Stimulated activated CD8-positive, alpha-beta memory T cell treated with anti-CD3 and anti-CD28 coated beads, Interleukin-15, amount 100 ng/mL, for 1 hour (primary cell): ENCODE results near the gene FBXL4.
"Not testable (repeated sequence)": the region's sequence is repeated elsewhere in the genome, so short reads cannot be mapped to it uniquely, and the experiment has no call there.

Source experiments
- DNase-seq: peaks from one replicate; pipeline ENCODE4 v3.0.0-alpha.2; 2020; ENCODE audit warnings: low read depth

Gene FBXL4

DNA sequence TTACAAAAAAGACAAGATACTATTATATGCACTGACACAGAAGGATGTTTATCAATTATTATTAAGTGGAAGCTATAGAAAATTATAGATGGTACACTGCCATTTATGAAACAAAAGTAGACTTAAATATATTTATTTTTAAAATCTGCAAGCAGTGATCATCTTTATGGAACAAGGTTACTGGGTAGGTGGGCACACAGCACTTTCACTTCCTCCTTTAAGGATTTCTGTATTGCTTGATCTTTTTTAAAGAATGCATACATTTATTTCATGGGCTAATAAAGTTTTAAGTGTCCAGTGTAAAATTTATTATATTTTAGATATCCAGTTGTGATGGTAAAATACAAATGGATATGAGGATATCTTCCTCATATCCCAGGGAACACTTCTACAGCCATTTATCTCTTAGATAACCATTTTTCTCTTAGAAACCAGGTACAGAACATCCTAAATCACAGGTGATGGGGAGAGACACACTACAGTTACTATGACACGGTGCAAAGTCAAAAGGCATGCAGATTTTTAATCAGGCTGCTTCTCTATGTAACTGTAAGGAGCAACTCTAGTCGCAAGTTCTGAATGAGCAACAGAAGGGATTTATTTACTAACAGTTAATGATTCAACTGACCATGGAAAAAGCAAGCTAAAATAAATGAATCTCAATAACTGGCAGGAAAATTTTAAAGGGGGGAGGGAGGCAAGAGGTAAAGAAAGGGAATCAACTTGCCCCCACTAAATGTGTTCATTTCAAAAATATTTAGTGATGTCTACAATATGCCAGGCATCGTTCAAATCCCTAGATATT is 2.2 kb downstream of the FBXL4 start:
- no peak for DNase-seq

DNA sequence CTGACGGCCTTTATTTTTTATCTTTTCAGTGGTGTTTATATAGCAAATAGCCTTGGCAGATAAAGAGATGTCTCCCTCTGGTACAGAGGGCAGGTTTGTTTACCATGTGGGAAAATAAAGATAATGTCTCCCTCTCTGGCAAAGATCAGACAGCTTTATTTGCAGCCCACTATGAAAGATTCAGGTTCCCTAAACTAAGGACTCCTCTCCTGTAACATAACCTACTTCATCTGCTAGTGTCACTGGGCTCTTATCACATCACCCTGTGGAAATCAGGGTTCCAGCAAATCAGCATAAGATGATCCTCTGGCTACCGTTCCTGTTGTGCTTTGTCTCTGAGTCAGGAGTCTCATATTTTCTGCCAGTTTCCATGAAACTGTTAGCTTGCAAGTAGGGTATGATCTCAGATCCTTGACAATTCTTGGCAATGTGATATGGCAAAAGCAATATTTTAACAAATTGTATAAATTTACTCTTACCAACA is 3.1 kb downstream of the FBXL4 start:
- no peak for DNase-seq

DNA sequence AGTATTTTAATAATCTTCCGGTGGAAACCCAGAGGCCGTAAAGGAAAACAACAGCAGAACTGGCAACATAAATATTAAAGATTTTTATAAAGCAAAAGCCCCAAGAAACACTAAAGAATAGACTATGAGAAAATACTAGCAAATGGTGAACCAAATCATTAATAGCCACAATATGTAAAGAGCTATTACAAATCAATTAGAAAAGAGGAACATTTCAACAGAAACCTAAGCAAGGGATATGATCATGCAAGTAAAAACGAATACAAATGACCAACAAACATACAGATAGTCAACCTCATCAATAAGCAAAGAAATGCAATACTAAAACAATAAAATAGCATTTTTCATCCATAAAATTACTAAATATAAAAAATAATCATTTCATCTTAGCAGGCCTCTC is 3.6 kb downstream of the FBXL4 start:
- DNase-seq, result no peak

DNA sequence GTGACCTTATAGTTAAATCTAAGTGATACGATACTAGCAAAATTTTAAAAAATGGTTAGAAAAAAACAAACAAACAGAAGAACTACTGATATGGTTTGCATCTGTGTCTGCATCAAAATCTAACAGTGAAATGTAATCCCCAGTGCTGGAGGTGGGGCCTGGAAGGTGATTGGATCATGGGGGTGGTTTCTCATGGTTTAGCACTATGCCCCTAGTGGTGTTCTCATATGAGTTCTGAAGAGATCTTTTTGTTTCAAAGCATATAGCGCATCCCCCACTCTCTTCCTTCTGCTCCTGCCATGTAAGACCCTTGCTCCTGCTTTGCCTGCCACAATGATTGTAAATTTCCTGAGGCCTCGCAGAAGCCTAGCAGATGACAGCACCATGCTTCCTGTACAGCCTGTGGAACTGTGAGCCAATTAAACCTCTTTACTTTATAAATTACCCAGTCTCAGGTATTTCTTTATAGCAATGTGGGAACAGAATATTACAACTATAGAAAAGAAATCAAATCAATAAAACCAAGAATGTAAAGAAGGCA is 5.4 kb downstream of the FBXL4 start:
- no peak for DNase-seq

DNA sequence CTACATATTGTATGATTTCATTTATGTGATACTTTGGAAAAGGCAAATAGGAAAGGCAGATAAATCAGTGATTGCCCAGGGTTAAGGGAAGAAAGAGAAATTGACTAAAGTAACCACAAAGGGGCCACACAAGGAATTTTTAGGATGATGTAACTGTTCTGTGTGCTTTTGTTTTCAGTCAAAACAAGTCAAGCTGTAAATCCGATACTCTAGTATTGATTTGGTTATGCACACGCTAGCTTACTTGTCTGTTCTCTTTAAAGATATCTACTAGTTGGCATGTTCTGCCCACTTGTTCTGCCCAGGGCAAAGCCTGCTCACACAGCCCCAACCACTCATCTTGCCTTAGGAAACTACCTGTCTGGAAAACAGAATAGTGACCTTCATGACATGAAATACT is 6.4 kb downstream of the FBXL4 start:
- no peak for DNase-seq

DNA sequence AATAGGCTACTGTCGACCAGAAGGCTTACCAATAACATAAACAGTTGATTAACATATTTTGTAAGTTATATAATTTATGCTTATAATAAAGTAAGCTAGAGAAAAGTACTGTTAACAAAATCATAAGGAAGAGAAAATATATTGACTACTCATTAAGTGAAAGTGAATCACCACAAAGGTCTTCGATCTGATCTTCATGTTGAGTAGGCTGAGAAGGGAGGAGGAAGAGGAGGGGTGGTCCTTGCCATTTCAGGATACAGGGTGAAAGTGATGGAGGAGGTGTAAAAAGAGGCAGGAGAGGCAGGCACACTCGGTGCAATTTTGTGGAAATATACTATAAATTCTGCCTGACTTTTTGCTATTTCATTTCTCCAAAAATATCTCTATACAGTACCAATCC is 10.4 kb downstream of the FBXL4 start:
- no peak for DNase-seq

DNA sequence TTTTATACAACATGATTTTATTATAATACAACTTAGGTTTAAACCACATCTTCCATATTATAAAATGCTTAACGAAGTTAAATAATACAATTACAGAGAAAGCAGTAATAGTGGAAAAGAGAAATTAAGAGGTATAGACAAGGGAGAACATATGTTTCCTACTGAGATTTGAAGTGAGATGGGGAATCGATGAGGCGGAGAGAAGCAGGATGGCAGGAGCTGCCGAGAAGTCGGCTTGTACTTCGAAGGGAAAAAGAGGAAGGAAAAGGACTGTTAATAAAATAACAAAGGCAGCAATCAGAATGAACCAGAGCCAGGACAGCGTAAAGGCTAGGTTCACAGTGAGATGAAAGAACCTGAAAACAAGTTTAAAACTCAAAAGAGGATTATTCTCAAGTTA is 15.4 kb downstream of the FBXL4 start:
- no peak for DNase-seq

DNA sequence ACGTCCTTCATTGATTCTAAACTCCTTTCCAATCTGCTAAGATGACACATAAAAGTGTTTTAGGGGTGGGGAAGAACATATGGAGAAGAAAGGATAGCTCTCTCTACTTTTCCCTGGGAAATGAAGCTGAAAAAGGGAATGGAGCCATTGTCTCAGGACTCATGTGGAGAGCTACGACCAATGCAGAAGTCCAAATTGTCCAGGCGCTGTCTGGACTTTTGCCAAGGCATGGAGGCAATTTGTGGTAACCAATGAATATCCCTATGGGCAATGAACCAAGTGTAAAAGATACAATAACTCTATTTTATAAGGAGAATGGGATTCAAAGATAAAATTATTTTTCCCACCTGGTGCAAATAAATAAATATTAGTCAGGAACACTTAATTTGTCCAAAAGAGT is 16.1 kb downstream of the FBXL4 start:
- DNase-seq, result no peak

DNA sequence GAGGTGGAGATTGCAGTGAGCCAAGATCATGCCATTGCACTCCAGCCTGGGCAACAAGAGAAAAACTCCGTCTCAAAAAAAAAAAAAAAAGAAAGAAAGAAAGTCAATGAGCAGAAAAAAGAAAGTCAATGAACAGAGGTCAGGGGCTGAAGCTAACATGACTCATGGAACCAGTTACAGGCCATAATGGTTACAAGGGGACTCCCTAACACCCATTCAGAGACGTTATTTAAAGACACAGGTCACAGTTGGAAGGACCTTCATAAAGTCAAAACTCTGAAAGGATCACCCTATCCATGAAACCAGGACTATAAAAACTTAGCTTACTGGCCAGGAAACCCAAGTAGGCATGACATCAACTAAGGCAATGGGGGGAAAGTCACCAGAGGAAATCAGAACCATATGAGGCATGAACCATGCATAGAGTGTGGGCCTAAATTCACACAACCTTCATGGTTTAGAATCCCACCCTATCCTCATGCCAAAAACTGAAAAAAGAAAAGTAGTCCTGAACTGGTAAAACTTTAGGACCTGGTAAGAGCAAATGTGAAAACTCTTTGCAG is 18.2 kb downstream of the FBXL4 start:
- DNase-seq, result no peak

DNA sequence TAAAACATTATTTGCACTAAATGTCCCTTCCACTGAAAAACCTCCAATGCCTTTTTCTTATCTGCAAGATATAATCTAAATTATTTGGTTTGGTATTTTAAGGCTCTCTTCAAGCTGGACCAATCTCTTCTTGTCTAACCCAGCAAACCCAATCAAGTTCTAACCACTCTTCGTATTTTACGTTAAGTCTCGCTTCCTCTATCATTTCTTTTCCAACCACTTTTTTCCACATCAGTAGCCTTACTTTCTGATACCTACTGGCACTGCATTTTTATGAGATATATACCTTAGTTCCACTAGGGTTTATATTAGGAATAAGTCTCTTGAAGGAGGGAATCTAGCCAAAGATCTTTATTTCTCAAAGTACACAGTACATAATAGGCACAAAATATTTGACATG is 19.1 kb downstream of the FBXL4 start:
- DNase-seq, result no peak

DNA sequence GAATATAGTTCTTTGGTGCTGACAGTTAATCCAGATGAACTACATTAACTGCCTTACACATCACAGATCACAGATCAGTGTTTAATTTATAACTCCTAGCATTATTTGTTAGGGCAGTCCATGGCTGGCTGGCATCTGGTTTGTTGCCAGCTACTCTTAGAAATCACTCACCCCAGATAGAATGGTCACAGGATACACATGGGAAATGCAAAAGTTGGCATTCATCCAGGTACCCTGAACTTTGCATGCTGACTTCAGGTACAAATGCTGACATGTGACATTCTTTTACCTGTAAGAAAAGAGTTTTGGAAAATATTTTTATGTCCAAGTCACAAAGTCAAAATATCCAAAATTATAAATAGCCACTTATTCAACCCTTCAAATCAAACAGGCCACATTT is 20.2 kb downstream of the FBXL4 start:
- DNase-seq, result no peak

DNA sequence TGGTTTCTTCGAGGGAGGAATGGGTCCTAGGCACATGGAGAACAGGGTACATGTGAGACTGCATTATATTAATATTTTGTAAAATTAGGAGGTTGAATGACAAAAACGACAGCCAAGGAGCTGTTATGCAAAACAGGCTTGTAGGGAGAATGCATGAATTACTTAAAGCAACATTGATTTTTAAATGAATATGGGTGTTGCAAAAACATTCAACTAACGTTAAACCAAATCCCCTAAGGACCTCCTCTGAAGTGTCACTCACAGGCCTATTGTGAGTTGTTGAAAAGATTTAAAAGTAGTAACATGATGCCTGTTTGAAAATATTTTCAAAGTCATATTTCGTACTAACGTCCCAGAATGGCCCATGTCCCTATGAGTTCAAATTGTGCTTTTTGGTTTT is 21.9 kb downstream of the FBXL4 start:
- DNase-seq, result no peak

DNA sequence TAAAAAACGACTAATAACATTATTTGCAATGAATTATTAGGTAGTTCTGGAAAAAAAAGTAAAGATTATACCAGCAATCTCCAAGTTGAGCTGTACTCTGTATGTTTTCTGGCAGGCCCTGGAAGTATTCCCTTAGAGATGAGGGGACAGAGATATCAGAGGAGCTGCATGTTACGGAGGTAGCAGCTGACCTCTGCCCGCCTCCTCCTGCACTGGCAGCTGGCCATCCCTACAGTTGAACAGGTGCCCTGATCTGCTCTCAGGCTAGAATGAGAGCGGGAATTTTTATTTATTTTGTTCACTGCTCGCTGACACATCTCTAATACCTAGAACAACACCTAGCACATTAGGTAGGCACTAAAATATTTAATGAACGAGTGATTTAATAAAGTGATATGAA is 23.1 kb downstream of the FBXL4 start:
- no peak for DNase-seq

DNA sequence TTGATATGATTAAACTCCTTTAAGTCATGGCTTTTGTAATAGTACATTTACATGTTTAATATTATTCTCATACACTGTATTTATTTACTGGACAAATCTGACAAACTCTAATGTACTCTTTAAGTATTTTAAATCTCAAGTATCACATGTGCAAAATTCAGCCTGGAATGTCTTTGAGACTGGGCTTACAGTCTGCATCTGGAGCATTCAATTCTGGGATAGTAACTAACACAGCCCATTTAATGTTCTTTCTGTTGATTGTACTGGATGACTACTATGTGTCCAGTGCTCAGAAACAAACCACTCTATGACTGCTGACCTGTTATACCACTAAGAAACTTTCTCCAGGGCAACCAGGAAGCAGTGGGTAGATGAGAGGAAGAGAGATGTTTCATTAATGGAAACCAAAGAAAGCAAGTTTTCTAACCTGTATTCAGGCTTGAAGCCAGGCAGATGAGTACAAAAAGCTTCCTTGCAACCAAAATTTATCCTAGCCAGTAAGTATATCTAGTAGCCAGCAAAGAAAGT is 26.8 kb downstream of the FBXL4 start:
- DNase-seq, result no peak

DNA sequence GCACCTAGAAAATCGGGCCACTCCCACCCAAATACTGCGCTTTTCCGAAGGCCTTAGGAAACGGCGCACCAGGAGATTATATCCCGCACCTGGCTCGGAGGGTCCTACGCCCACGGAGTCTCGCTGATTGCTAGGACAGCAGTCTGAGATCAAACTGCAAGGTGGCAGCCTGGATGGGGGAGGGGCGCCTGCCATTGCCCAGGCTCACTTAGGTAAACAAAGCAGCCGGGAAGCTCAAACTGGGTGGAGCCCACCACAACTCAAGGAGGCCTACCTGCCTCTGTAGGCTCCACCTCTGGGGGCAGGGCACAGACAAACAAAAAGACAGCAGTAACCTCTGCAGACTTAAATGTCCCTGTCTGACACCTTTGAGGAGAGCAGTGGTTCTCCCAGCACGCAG is 36.8 kb downstream of the FBXL4 start:
- DNase-seq, result not testable (repeated sequence)

DNA sequence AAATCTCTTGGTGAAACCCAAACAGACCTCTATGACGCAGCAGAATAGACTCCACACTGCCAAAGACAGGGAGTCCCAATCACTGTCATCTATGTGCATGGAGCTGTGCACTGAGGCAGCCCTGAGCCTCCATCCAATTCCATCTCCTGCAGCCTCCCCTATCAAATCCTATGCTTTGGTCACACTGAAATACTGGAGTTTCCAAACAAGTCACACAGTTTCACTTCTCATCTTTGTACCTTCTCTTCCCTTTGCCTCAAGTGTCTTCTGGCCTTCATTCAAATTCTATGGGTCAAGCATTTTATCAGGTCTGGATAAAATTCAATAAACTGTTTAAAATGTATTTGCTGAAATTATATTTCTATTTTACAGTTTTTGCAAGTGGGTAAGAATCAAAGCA is 38.5 kb downstream of the FBXL4 start:
- DNase-seq, result no peak

DNA sequence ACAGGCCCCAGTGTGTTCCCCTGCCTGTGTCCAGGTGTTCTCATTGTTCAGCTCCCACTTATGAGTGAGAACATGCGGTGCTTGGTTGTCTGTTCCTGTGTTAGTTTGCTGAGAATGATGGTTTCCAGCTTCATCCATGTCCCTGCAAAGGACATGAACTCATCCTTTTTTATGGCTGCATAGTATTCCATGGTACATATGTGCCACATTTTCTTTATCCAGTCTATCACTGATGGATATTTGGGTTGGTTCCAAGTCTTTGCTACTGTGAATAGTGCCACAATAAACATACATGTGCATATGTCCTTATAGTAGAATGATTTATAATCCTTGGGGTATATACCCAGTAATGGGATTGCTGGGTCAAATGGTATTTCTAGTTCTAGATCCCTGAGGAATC is 41.4 kb downstream of the FBXL4 start:
- DNase-seq, result not testable (repeated sequence)

DNA sequence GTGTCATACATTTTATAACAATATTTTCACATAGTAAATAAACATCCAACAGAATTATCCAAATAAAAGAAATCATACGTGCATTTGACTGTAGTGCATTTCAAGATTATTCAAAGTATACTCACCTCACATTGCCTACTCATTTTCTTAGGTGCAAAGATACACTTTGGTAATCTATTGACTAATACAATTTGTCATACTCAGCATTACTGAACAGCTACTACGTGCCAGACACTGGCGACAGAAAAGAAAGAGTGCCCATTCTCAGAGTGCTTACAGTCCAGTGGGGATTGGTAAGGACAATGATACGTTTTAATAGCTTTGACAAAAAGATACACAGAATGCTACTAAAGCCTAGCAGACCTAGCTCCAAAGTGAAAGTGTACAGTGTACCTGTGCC is 42.0 kb downstream of the FBXL4 start:
- DNase-seq, result no peak

DNA sequence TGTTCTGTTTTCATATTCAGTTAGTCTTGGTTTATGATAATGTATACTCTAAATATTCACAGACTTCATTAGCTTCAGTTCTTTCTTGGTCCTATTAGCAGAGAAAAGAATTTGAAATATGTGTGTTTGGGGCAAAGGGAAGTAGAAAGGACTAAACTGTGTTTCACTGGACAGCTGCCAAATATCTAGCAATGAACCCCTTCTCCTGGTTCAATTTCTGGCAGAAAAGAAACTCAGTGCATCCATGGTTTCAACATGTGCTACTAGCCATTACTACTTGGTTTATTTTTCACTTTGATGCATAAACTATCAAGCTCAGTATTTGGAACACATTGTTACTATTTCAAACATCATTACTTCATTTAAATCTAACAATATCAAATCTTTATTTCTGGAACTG is 43.6 kb downstream of the FBXL4 start:
- DNase-seq, result no peak

DNA sequence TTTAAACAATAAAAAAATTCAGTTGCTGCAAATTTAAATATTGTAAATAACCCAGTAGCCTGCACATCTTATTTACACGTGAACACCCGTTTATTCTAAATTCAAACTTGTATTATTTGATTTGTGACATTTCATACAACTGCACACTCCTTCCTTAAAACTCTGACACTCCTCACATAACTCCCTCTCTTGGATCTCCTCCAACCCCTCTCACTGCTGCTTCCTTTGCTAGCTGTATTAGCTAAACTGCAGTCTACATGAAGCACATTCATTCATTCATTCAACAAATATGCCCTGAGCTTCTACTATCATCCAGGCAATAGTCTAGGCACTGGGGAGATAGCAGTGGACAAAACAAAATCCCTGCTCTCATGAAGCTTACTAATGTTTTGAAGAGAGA is 47.0 kb downstream of the FBXL4 start:
- DNase-seq, result no peak

DNA sequence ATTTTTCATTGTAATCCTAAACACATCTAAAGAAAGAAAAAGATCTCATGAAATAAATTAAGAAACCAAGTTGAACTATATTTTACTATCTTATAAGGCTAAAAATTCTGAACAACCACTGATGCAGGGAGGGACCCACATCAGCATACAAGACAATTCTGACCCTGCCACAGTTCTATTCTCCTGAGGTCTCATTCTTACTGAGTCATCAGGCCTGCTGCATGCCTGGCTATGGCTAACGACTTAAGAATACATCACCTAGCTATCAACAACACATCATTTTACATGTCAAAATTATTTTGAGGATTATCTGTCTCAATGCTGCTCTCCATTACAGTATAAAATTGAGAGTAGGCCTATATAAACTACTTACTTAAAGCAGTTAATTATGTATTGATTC is 52.9 kb downstream of the FBXL4 start:
- no peak for DNase-seq

DNA sequence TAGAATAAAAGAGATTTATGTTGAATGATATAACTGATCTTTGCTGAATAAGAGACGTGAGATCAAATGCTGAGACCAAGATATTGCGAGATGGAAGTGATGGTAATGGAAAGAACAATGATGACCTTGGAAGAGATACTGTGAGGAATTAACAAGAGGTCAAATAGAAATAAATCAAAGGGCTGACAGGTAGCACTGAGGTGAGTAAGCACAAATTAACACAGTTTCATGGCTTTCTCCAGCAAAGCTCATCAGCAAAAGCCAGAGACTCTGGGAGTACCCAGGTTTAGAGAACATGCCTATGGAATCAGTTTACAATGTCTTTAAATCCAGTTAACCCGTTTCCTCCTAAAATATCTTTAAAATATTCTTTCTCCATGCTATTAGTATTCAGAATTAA is 60.1 kb downstream of the FBXL4 start:
- DNase-seq, result no peak

DNA sequence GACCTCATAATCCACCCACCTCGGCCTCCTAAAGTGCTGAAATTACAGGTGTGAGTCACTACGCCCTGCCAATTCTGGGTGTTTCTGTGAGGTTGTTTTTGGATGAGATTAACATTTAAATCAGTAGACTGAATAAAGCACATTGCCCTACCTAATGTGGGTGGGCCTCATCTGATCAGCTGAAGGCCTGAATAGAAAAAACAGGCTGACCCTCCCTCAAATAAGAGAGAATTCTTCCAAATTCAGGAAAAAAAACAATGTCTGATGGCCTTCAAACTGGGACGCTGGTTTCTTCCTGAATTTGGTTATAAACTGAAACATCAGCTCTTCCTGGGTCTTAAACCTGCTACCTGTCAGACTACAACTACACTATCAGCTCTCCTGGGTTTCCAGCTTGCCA is 62.4 kb downstream of the FBXL4 start:
- DNase-seq, result no peak

DNA sequence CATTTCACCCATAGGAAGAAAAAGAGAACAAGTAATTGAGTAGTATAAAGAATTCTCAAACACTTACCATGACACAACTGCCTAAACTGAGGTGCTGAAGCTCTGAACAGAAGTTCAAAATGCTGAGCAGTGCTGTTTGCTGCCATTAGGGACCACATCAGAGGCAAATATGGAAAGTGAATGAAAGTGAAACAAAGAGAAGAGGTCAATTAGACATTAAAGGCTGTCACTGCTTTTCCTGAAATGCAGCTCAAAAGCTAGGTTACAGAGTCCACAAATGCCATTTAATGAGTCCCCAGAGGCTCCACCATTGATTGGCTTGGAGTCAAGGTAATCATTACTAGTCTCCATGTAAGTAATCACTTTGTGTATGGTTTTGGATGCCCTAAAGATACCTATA is 67.3 kb downstream of the FBXL4 start:
- no peak for DNase-seq
